Gastrocnemius medialis (tissue), 4 donors: ENCODE results near the gene CLEC11A.

ENCODE experiments used
- POLR2A ChIP-seq, 2 donors: fragments of 450-650 bp; IDR thresholded peaks; one replicate each; pipeline ENCODE4 v1.6.1; 2017; ENCODE audit warnings: antibody characterized with exemption in 2 of 2, mild to moderate bottlenecking in 2 of 2, moderate library complexity in 2 of 2
- TF ChIP-seq, protein P1 (sequence below), 5 experiments: fragments of 450-650 bp in 3 of 5; fragments of 200-600 bp in 2 of 5; sonication (generic) in 2 of 5; IDR thresholded peaks in 4 of 5; conservative IDR thresholded peaks in 1 of 5; 1 replicate in 4 of 5; 2 replicates in 1 of 5; pipeline ENCODE4 v1.5.1; 2016 to 2019; ENCODE audit warnings: antibody characterized with exemption in 5 of 5, mild to moderate bottlenecking in 3 of 5, moderate library complexity in 3 of 5

DNA sequence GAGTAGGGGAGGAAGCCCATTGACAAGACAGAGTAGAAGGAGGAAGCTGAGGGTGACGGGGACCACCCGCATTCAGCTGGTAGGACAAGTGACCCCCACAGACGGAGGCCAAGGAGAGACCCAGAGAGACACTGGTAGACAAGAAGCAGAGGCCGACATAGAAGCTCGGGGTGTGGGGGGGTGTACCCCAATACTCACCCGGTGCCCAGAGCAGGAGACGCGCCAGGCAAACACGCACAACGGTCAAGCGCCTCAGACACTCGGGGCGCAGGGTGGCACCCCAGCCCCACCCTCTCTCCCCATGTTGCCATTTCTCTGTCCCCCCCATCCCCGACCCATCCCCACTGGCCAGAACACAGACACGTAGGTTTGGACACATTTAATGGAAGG is 27.1 kb upstream of the CLEC11A start:
- TF ChIP-seq, protein P1, sequence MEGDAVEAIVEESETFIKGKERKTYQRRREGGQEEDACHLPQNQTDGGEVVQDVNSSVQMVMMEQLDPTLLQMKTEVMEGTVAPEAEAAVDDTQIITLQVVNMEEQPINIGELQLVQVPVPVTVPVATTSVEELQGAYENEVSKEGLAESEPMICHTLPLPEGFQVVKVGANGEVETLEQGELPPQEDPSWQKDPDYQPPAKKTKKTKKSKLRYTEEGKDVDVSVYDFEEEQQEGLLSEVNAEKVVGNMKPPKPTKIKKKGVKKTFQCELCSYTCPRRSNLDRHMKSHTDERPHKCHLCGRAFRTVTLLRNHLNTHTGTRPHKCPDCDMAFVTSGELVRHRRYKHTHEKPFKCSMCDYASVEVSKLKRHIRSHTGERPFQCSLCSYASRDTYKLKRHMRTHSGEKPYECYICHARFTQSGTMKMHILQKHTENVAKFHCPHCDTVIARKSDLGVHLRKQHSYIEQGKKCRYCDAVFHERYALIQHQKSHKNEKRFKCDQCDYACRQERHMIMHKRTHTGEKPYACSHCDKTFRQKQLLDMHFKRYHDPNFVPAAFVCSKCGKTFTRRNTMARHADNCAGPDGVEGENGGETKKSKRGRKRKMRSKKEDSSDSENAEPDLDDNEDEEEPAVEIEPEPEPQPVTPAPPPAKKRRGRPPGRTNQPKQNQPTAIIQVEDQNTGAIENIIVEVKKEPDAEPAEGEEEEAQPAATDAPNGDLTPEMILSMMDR (IDR thresholded peaks at IDR 0.05 in 4 of 5, conservative IDR thresholded peaks at IDR 0.05 in 1 of 5), result no peak
- no peak for TF ChIP-seq POLR2A (IDR thresholded peaks at IDR 0.05)
